Activated CD8-positive, alpha-beta memory T cell treated with anti-CD3 and anti-CD28 coated beads for 1 hour (primary cell): Measurements from ENCODE around the gene BRF1.
A peak's percentile ranks its signal among the peaks of the same experiment; 100 is the strongest.

ENCODE experiments used
- DNase-seq, 2 donors: peaks; one replicate each; pipeline ENCODE4 v3.0.0-alpha.2; 2020; ENCODE audit warnings: low read depth in 1 of 2; ENCODE audit errors: extremely low read depth in 1 of 2

Gene BRF1

DNA sequence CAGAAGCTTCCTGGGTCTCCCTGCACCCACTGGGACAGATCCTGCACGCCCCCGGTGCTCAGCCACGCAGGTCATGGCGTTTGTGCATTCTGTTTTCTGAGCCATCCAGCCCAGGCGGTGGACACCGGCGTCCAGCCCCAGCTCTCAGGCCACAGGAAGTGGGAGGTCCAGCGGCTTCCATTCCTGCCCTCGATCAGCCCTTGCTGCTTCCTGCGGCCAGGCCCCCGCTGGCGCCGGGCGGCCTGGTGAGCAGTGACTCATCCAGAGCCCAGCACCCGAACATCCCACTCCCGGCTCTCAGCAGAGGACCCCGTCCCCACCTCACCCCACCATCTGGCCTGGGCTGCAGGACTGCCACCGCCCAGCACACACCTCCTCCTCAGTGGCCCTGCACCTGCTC, 101.7 kb downstream of the BRF1 start:
- no peak for DNase-seq

GRCh38 chr14:105198588-105198987, 102.2 kb downstream of the BRF1 start:
- DNase-seq, result no peak

DNA sequence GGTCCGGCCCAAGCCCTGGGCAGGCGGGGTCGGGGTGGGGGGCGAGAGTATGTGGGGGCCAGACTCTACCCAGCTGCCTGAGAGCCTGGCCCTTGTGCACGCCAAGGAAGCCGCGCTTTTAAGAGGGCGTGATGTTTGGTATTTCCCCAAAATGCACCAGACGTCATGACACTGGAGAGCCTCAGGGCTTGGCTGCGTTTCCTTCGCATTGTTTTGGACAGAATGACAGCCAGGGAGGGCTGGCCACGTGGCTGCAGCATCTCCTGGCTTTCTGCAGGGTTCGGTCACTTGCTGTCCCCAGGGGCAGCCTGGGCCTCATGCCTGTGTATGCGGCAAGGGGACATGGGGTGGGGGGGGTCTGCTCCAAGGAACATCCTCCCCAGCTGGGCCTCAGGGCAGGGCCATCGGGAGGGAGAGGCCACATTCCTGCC, 103.6 kb downstream of the BRF1 start:
- no peak for DNase-seq

GRCh38 chr14:105196265-105196960, 104.4 kb downstream of the BRF1 start:
- DNase-seq, result no peak

GRCh38 chr14:105195522-105196264, 105.1 kb downstream of the BRF1 start:
- no peak for DNase-seq

DNA sequence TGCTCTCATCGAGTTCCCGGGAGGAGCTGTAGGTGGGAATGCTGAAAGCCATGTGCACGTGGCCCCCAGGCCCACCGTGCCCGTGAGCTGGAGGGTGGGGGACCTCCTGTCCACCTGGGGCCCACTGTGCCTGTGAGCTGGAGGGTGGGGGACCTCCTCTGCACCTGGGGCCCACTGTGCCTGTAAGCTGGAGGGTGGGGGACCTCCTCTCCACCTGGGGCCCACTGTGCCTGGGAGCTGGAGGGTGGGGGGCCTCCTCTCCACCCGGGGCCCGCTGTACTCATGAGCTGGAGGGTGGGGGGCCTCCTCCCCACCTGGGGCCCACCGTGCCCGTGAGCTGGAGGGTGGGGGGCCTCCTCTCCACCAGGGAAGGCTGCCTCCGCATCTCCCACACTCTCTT, 105.8 kb downstream of the BRF1 start:
- no peak for DNase-seq

DNA sequence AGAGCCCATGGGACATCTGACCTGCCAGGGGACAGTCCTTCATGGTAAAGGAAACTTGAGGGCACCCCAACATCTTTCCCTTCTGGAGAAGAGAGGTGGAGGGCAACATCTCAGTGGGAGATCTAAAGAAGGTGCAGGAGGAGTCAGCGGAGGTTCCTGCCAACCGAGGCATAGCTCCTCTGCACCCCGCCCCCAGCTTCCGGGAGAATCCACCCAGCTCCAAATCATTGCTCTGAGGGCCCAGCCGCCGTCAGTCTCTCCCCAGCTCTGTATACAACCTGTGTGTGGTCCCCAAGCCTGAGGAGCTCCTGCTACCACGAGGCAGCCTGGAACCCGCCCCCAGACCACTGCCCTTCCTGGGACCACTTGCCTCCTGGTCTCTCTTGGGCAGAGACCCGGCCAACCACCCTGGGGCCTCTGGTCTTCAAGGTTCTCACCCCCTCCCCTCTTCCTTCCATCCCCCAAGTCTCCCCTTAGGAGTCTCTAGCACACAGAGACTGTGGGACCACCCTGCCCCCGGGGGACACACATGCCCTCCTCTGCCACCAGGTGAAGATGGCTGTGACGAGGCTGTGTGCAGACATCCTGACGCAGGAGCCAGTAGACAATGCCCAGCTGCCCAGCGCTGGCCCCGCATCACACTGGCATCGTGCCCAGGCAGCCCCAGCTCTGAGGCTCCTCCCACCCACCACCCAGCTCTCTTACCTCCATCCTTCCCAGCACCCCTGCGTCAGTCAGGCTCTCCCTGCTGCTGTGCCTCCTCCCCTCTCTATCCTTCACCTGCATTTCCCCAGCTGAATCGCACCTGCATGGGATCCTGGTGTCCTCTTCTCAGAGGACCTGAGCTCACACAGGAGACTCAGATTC, 106.7 kb downstream of the BRF1 start:
- no peak for DNase-seq

GRCh38 chr14:105192866-105193731, 107.7 kb downstream of the BRF1 start:
- DNase-seq, result no peak

- no peak for DNase-seq
Measured at GRCh38 chr14:105187935-105188524, 112.8 kb downstream of the BRF1 start.

GRCh38 chr14:105187116-105187515, 113.7 kb downstream of the BRF1 start:
- no peak for DNase-seq

DNA sequence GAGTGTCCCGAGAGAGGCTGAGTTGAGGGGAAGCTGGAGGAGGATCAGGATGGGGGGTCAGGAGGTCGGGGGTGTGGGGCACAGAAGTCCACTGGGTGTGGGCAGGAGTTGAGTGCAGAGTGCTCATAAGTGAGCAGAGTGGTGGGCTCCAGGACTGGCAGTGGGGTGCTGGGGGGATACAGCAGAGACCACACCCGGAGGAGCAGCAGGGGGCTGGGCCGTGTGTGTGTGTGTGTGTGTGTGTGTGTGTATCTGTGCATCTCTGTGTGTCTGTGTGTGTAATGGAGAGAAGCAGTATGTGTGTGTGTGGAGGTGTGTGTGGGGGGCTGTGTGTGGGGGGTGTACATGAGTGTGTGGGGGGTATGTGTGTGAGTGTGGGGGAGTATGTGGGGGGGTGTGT, 114.8 kb downstream of the BRF1 start:
- DNase-seq, result no peak

DNA sequence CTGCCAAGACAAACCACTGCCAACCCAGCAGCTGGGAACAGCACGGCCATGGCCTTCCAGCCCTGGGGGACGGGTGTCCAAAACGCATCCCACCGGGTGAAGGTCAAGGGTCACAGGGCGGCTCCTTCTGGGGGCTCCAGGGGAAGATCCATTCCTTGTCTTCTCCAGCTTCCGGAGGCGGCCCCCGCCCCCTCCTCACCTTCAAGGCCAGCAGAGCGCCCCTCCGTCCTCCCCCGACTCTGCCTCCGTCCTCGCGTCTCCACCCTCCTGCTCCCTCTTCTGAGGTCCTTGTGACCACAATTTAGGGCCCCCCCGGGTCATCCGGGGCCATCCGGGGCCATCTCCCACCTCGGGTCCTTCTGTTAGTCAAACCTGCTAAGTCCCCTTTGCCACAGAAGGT, 115.8 kb downstream of the BRF1 start:
- no peak for DNase-seq

- no peak for DNase-seq
Measured at GRCh38 chr14:105184461-105184860, 116.3 kb downstream of the BRF1 start.

DNA sequence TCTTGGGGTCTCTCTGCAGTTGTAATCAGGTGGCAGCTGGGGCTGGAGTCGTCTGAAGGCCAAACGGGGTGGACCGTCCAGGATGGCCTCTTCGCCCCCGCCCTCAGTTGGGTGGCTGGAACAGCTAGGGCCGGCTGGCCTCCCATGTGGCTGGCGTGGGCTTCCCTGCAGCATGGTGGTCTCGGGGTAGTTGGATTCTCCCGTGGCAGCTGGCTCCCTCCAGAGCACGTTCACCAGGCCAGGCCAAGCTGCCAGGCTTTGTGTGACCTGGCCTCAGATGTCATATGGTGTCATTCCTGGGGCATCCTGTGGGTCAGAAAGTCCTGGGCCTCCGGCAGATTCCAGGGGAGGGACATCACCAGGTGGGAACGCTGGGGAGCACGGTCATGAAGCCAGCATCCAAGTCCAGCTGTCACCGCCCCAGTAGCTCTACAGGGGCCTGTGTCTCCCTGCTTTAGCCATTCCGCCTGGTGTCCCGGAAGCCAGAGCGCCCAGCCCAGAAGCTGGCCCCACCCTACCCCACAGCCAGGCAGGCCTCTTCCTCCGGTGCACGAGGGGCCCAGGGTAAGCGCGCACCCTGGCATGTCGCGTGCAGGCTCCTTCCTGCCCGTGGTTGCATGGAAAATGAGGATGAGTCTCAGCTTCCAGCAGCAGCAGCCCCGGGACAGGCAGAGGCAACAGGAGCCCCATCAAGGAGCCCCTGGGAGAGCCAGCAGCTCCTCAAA, 118.3 kb downstream of the BRF1 start:
- no peak for DNase-seq

DNA sequence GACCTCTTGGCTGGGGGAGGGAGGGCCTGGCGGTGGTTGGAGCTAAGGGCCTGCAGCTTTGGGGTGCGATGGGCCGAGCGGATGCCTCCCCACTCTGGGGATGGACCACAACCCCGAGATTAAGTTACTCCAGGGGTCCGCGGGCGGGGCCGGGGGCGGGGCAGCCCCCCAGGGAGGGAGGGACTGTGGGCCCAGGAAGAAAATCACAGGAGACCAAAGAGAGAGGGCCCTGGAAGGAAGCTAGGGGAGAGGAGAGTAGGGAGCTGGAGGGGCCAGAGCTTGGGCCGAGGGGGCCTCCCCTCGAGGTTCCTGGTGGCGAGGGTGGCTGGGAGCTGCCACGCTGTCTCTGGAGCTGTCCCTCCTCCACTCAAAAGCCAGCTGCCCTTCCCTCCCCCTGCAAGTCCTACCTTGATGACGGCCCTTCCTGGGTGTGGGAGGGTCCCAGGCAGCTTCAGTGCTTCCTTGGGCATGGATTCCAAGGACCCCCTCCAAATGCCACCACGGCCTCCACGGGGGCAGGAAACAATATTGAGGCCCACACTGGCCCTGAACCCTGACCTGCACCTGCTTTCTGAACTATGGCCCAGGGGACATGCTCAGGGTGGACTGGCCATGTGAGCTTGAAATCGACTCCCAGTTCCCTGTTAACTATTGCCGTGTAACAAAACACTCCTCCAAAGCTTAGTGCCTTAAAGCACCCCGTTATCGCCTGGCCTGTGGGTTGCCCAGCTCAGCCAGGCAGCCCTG, 119.1 kb downstream of the BRF1 start:
- no peak for DNase-seq

- peak; percentile 59 to 81 for DNase-seq
Measured at GRCh38 chr14:105180592-105181548, 119.9 kb downstream of the BRF1 start, which contains the start of gene NUDT14. Gene NUDT14 (minus strand): TSS chr14:105181312. CDS start chr14:105181209, 103 bp downstream.

DNA sequence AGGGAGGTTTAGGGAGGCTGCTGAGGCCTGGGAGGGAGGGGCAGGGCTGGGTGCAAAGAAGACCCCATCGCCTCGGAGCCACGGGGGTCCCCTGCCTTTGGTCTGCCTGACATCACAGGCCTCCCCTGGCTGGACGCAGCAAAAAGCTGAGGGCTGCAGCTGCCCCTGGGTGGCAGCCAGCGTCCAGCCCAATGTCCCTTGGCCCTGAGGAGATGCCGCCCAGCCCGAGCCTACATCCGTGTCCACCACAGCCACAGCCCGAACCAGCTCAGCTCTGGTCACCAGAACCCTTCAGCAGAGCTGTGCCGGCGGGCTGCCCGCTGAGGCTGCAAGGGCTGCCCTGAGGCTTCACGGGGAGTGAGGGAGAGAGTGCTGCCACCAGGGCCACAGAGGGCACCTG, 121.6 kb downstream of the BRF1 start:
- DNase-seq, result no peak

DNA sequence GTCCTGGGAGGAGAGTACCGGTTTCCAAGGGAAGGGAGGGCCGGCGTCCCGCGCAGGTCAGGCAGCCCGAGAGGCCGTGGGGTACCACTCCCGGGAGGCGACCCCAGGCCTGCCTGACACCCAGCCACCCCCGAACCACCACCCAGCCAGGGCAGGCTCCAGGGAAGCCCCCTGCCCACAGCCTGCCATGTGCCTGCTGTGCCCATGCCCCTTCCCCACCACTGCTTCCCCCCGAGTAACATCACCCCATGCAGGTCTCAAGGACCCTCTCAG, 122.0 kb downstream of the BRF1 start:
- DNase-seq, result no peak
